ENCODE measurements around the gene PRKAB2. TPM values are rescaled to one million over a fixed set of nuclear protein-coding genes. Genes with fewer than 3 reads are reported as not detected.

PRKAB2 gene, protein sequence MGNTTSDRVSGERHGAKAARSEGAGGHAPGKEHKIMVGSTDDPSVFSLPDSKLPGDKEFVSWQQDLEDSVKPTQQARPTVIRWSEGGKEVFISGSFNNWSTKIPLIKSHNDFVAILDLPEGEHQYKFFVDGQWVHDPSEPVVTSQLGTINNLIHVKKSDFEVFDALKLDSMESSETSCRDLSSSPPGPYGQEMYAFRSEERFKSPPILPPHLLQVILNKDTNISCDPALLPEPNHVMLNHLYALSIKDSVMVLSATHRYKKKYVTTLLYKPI
- 14.4 and 15.0 TPM in 2 replicates for total RNA-seq (2021)
- Bru-seq, nascent RNA, result percentile 81 among the genes with signal in this experiment
- BruChase-seq, experiment 1, labeled RNA remaining after a 2-hour chase, result percentile 91 among the genes with signal in this experiment
- BruChase-seq, experiment 2, labeled RNA remaining after a 6-hour chase, result percentile 85 among the genes with signal in this experiment
- long read RNA-seq, full-length matches to known transcripts, result 3 of 12 reads
- long read RNA-seq, partial matches to known transcripts, result 1 of 12 reads
- long read RNA-seq, other reads (novel, unspliced or antisense), result 8 of 12 reads

DNA sequence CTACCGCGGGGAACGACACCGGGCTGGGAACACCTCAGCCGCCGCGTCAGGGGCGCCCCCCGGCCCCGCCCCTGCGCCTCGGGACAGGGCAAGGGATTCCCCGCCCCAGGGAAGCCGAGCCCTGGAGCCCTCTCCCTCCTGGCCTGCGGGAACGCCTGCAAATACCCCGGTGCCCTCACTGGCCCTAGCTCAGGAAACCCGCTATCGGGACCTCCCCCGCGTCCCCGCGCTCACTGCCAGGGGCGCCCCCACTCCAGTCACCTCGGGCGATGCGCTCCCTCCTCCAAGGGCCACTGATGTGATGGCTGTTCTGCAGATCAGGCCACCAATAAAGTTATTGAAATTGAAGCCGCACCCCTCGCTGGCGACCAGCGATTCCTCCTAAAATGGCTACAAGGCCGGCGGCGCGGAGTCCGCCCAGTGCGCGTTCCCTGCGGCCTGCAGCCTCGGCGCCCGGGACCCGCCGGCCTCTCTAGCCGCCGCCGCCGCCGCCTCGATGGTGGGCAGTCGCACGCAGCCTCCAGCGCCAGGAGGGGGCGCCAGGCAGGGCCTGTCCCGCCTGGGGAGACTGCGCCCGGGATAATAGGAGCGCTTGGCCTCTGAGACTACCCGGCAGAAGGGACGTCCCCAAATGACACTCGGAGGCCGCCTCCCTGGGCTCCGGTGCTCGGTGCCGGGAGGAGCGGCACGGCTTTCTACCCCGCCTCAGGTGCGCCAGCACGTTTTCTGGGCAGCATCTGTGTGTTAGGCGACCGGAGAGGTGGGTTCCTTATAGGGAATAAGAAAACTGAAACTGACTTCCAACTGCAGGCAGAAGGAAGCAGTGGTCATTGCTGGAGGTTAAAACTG is at the start of gene PRKAB2:
PRKAB2 (minus strand) TSS at position 303 of the 849 bp plus-strand sequence. CDS start 326 bp downstream, outside the sequence.
- TF ChIP-seq EZH2 (IDR thresholded peaks at IDR 0.05; ENCODE audit: borderline replicate concordance, low read depth, low read length, poor library complexity, severe bottlenecking), result no peak
- TF ChIP-seq, protein P1, sequence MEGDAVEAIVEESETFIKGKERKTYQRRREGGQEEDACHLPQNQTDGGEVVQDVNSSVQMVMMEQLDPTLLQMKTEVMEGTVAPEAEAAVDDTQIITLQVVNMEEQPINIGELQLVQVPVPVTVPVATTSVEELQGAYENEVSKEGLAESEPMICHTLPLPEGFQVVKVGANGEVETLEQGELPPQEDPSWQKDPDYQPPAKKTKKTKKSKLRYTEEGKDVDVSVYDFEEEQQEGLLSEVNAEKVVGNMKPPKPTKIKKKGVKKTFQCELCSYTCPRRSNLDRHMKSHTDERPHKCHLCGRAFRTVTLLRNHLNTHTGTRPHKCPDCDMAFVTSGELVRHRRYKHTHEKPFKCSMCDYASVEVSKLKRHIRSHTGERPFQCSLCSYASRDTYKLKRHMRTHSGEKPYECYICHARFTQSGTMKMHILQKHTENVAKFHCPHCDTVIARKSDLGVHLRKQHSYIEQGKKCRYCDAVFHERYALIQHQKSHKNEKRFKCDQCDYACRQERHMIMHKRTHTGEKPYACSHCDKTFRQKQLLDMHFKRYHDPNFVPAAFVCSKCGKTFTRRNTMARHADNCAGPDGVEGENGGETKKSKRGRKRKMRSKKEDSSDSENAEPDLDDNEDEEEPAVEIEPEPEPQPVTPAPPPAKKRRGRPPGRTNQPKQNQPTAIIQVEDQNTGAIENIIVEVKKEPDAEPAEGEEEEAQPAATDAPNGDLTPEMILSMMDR (conservative IDR thresholded peaks at IDR 0.05; ENCODE audit: low read depth, low read length), result peak; percentile 82
- H3K27ac ChIP-seq (ENCODE audit: low read depth, low read length, poor library complexity, severe bottlenecking), result peak within 1 kb of the TSS; percentile 64
- ChIA-PET CTCF (interaction anchor here (0.8 kb wide), 1 partner anchor 70 kb away, joined by 3 read pairs; no protein-coding TSS in a partner anchor), POLR2A (ENCODE audit: low non-redundant PET) (no interaction called here)
- H3K9me3 ChIP-seq (ENCODE audit: low read depth, low read length, poor library complexity, severe bottlenecking), result no peaks in the 10 kb centered on the region
- intact Hi-C loops (cut with micrococcal nuclease; ENCODE audit: unreplicated experiment), result loop anchor here (1.0 kb wide), 1 partner anchor 70 kb away; the partner anchor contains the start of gene CHD1L
- peak within 1 kb of the TSS; percentile 70 for H3K4me3 ChIP-seq (ENCODE audit: low read depth, low read length, poor library complexity, severe bottlenecking)
- no peaks in the 10 kb centered on the region for H3K27me3 ChIP-seq (replicated peaks; ENCODE audit: insufficient read depth, low read depth, low read length, poor library complexity)
- peaks cover 17% of the 10 kb centered on the region for H3K4me1 ChIP-seq (ENCODE audit: insufficient read depth, low read length, poor library complexity, severe bottlenecking)
- no TSS peak for BruUV-seq (replicated peaks)
- H3K36me3 ChIP-seq (ENCODE audit: insufficient read depth, low read length, poor library complexity, severe bottlenecking), result no peaks in the 10 kb centered on the region
- peak; percentile 97 for DNase-seq (ENCODE audit: low spot score)

DNA sequence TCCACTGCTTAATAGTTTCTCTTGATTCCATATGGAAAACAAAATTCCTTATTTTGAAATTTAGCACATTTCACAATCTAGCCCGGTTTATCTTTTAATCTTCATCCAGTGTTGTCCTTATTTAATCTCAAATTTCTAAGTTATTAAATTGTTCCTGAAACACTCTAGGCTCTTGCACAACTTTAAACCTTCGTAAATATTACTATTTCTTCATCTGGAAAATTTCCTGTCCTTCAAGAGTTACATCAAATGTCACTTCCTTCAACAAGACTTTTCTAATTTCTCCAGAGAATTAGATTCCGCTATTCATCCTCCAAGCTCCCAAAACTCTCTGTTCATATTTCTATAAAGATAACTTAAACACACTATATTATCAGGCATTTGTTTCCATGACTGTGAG is 46.3 kb upstream of the PRKAB2 start:
- no TSS peak for BruUV-seq (replicated peaks)
- Histone ChIP-seq H3K36me3 (ENCODE audit: insufficient read depth, low read length, poor library complexity, severe bottlenecking) (no peaks in the 10 kb centered on the region), H3K4me3 (ENCODE audit: low read depth, low read length, poor library complexity, severe bottlenecking) (no peak overlapping the region), H3K27me3 (replicated peaks; ENCODE audit: insufficient read depth, low read depth, low read length, poor library complexity) (peaks cover 5% of the 10 kb centered on the region), H3K27ac (ENCODE audit: low read depth, low read length, poor library complexity, severe bottlenecking) (no peak overlapping the region), H3K9me3 (ENCODE audit: low read depth, low read length, poor library complexity, severe bottlenecking) (no peaks in the 10 kb centered on the region), H3K4me1 (ENCODE audit: insufficient read depth, low read length, poor library complexity, severe bottlenecking) (no peaks in the 10 kb centered on the region)
- TF ChIP-seq EZH2 (IDR thresholded peaks at IDR 0.05; ENCODE audit: borderline replicate concordance, low read depth, low read length, poor library complexity, severe bottlenecking), result no peak
- TF ChIP-seq, protein P1 (conservative IDR thresholded peaks at IDR 0.05; ENCODE audit: low read depth, low read length), result no peak
- intact Hi-C loops (cut with micrococcal nuclease; ENCODE audit: unreplicated experiment), result no loop called here
- no peak for DNase-seq (ENCODE audit: low spot score)
- ChIA-PET POLR2A (ENCODE audit: low non-redundant PET) (no interaction called here), CTCF (no interaction called here)

DNA sequence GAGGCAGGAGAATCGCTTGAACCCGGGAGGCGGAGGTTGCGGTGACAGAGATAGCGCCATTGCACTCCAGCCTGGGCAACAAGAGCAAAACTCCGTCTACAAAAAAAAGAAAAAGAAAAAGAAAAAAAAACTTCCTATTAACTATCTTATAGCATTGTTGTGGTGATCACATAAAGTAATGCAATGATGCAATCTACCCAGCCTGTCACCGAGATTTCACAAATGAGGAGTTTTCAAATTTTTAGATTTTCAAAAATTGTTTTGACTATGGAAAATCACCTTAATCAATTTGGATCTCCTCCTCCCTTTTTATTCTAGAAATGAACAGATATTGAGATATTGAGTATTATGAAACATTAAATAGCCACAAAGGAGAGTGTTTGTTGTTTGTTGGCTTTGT is 44.9 kb upstream of the PRKAB2 start:
- CTCF ChIA-PET, result no interaction called here
- no TSS peak for BruUV-seq (replicated peaks)
- Histone ChIP-seq H3K27me3 (replicated peaks; ENCODE audit: insufficient read depth, low read depth, low read length, poor library complexity) (peaks cover 5% of the 10 kb centered on the region), H3K36me3 (ENCODE audit: insufficient read depth, low read length, poor library complexity, severe bottlenecking) (no peaks in the 10 kb centered on the region), H3K9me3 (ENCODE audit: low read depth, low read length, poor library complexity, severe bottlenecking) (no peaks in the 10 kb centered on the region), H3K4me3 (ENCODE audit: low read depth, low read length, poor library complexity, severe bottlenecking) (no peak overlapping the region), H3K4me1 (ENCODE audit: insufficient read depth, low read length, poor library complexity, severe bottlenecking) (no peaks in the 10 kb centered on the region), H3K27ac (ENCODE audit: low read depth, low read length, poor library complexity, severe bottlenecking) (no peak overlapping the region)
- DNase-seq (ENCODE audit: low spot score), result no peak
- TF ChIP-seq EZH2 (IDR thresholded peaks at IDR 0.05; ENCODE audit: borderline replicate concordance, low read depth, low read length, poor library complexity, severe bottlenecking), result no peak
- POLR2A ChIA-PET (ENCODE audit: low non-redundant PET), result no interaction called here
- intact Hi-C loops (cut with micrococcal nuclease; ENCODE audit: unreplicated experiment), result no loop called here

All from A673 (cell line).